Common myeloid progenitor, CD34-positive (primary cell): ENCODE results near the gene AMMECR1L. TPM values are rescaled to one million over a fixed set of nuclear protein-coding genes. Genes with fewer than 3 reads are reported as not detected.
"Not testable (repeated sequence)": the region's sequence is repeated elsewhere in the genome, so short reads cannot be mapped to it uniquely, and the experiment has no call there.

ENCODE experiments used
- CTCF ChIA-PET: fragments of 350-600 bp; sonication (Branson Sonifier 250); formaldehyde crosslinking; loops from one replicate; lab custom pipeline; 2021; ENCODE audit warnings: antibody characterized with exemption; lab: Charles Lee
- POLR2A ChIA-PET: fragments of 350-600 bp; sonication (Branson Sonifier 250); formaldehyde crosslinking; loops from one replicate; lab custom pipeline; 2021; ENCODE audit warnings: antibody characterized with exemption; lab: Charles Lee
- DNase-seq, 3 donors: peaks; one replicate each; pipeline versions ENCODE4 v3.0.0 to v3.0.0-alpha.2; 2013
- H3K27ac ChIP-seq, 2 experiments: 1 replicate in 1 of 2; 2 replicates in 1 of 2; pipeline ENCODE4 v1.7.0; 2013; ENCODE audit warnings: inconsistent platforms in 2 of 2, low read length in 2 of 2, mild to moderate bottlenecking in 2 of 2, low read depth in 1 of 2, moderate library complexity in 1 of 2; ENCODE audit not compliant: severe bottlenecking in 2 of 2, insufficient read depth in 1 of 2, poor library complexity in 1 of 2
- H3K27me3 ChIP-seq, 5 experiments: replicated peaks in 2 of 5; 1 replicate in 3 of 5; 2 replicates in 2 of 5; pipeline versions ENCODE4 v1.6.1 to v1.7.0; 2013; ENCODE audit warnings: low read length in 4 of 5, mild to moderate bottlenecking in 2 of 5, moderate library complexity in 2 of 5, inconsistent platforms in 1 of 5; ENCODE audit not compliant: insufficient read depth in 5 of 5, control insufficient read depth in 4 of 5
- H3K36me3 ChIP-seq, 4 experiments: 1 replicate in 2 of 4; 2 replicates in 2 of 4; pipeline versions ENCODE4 v1.6.1 to v1.7.0; 2013; ENCODE audit warnings: low read length in 3 of 4, control low read depth in 1 of 4, mild to moderate bottlenecking in 1 of 4; ENCODE audit not compliant: control insufficient read depth in 4 of 4, insufficient read depth in 4 of 4
- H3K4me1 ChIP-seq, 4 experiments: 1 replicate in 3 of 4; 2 replicates in 1 of 4; pipeline versions ENCODE4 v1.6.1 to v1.7.1; 2013; ENCODE audit warnings: low read length in 3 of 4, mild to moderate bottlenecking in 3 of 4, control low read depth in 1 of 4, inconsistent platforms in 1 of 4, moderate library complexity in 1 of 4; ENCODE audit not compliant: control insufficient read depth in 4 of 4, insufficient read depth in 4 of 4; ENCODE audit errors: control extremely low read depth in 1 of 4
- H3K4me3 ChIP-seq, 7 experiments: 1 replicate in 4 of 7; 2 replicates in 3 of 7; pipeline versions ENCODE4 v1.5.1 to v1.7.0; 2013; ENCODE audit warnings: mild to moderate bottlenecking in 7 of 7, low read length in 6 of 7, moderate library complexity in 6 of 7, inconsistent platforms in 2 of 7, low read depth in 2 of 7, control low read depth in 1 of 7; ENCODE audit not compliant: insufficient read depth in 4 of 7, control insufficient read depth in 1 of 7; ENCODE audit errors: extremely low read depth in 1 of 7
- H3K9me3 ChIP-seq, 5 experiments: 1 replicate in 4 of 5; 2 replicates in 1 of 5; pipeline versions ENCODE4 v1.6.1 to v1.7.1; 2013; ENCODE audit warnings: low read length in 4 of 5, mild to moderate bottlenecking in 2 of 5, inconsistent platforms in 1 of 5, low read depth in 1 of 5, moderate library complexity in 1 of 5; ENCODE audit not compliant: control insufficient read depth in 4 of 5, insufficient read depth in 2 of 5; ENCODE audit errors: control extremely low read depth in 1 of 5
- WGBS: methylation state at CpG from one replicate; pipeline ENCODE4 v1.1.5; 2013; ENCODE audit not compliant: insufficient coverage; 5-methylcytosine and 5-hydroxymethylcytosine counted together
- polyA plus RNA-seq: library from polyadenylated mRNA; unstranded; fragments of 120-200 nt; gene quantifications from one replicate; pipeline ENCODE4 v1.2.1, GENCODE V29; 2013

Gene AMMECR1L
- 16.9 TPM for polyA plus RNA-seq

- peak; percentile 55 to 80 (median 73) for DNase-seq
- POLR2A ChIA-PET: not testable (repeated sequence)
- CTCF ChIA-PET: interaction anchor here (1.1 kb wide), 1 partner anchor 12 kb away, joined by 3 read pairs; no protein-coding TSS in a partner anchor
Observed at GRCh38 chr2:127885780-127886592, at the start of gene AMMECR1L. AMMECR1L (minus strand) TSS chr2:127885956; CDS start chr2:127874234, 11,722 bp downstream.

DNA sequence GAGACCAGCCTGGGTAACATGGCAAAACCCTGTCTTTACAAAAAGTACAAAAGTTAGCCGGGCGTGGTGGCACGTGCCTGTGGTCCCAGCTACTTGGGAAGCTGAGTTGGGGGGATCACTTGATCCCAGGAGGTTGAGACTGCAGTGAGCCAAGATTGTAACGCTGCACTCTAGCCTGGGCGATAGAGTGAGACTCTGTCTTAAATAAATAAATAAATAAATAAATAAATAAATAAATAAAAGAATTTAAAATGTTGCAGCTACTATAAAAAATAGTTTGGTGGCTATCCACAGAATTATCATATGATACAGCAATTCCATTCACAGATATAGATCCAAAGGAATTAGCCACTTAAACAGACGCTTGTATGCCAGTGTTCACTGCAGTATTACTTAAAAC lies 49.6 kb upstream of the AMMECR1L start:
- no peak for DNase-seq
- 94% methylated on average over 3 of the region's 6 CpGs for WGBS
- ChIA-PET POLR2A (no interaction called here), CTCF (no interaction called here)
- Histone ChIP-seq H3K4me3 (no peak overlapping the region), H3K4me1 (no peaks in the 10 kb centered on the region), H3K9me3 (no peaks in the 10 kb centered on the region), H3K27me3 (no peaks in the 10 kb centered on the region), H3K36me3 (peaks cover 0 to under 1% (median 0%) of the 10 kb centered on the region in 4 experiments), H3K27ac (no peak overlapping the region)

More at GRCh38 chr2:127885780-127886592, at the start of gene AMMECR1L:
- 0% methylated on average over 7 of the region's 85 CpGs for WGBS
- H3K36me3 ChIP-seq: peaks cover 3 to 21% (median 14%) of the 10 kb centered on the region in 4 experiments
- H3K27ac ChIP-seq: peak within 1 kb of the TSS in 1 of 2 experiments; percentile 64
- not testable (repeated sequence) for H3K9me3 ChIP-seq, H3K27me3 ChIP-seq
- H3K4me3 ChIP-seq: peak within 1 kb of the TSS; percentile 57 to 78 (median 69)
- peaks cover 14 to 27% (median 21%) of the 10 kb centered on the region in 4 experiments for H3K4me1 ChIP-seq

DNA sequence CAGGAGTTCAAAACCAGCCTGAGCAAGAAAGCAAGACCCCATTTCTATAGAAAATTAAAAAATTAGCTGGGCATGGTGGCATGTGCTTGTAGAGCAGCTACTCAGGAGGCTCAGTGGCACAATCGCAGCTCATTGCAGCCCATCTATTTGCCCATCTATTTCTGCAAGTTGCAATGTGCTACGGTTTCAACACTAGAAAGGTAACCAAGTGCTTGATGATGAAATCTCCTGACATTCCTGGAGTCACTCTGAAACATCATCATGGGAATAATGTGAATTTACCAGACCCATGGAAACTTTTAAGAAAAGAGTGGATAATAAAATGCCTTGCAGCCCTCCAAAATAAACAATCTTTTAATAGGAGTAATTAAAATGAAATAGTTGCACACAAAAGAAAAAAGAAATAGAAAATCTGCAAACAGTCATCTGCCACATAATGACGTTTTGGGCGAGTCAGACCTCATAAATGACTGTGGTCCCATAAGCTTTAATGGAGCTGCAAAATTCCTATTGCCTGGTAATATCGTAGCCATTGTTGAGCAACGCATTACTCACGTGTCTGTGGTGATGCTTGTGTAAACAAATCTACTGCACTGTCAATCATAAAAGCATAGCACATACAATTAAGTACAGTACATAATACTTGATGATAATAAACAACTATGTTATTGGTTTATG lies 46.6 kb upstream of the AMMECR1L start:
- H3K9me3 ChIP-seq: no peaks in the 10 kb centered on the region
- ChIA-PET POLR2A (no interaction called here), CTCF (no interaction called here)
- H3K27me3 ChIP-seq: no peaks in the 10 kb centered on the region
- H3K4me1 ChIP-seq: no peaks in the 10 kb centered on the region
- no peak overlapping the region for H3K4me3 ChIP-seq
- 100% methylated on average over 2 of the region's 7 CpGs for WGBS
- no peak for DNase-seq
- H3K27ac ChIP-seq: no peak overlapping the region
- H3K36me3 ChIP-seq: no peaks in the 10 kb centered on the region

- ChIA-PET CTCF (interaction anchor here (0.7 kb wide), 1 partner anchor 71 kb away, joined by 3 read pairs; no protein-coding TSS in a partner anchor), POLR2A (no interaction called here)
- H3K9me3 ChIP-seq: no peaks in the 10 kb centered on the region
- H3K36me3 ChIP-seq: no peaks in the 10 kb centered on the region
- no peak overlapping the region for H3K4me3 ChIP-seq
- no peaks in the 10 kb centered on the region for H3K4me1 ChIP-seq
- no peak for DNase-seq
- H3K27me3 ChIP-seq: no peaks in the 10 kb centered on the region
- H3K27ac ChIP-seq: no peak overlapping the region
- WGBS: 100% methylated on average over 1 of the region's 1 CpG
Observed at GRCh38 chr2:127929449-127929848, 43.7 kb upstream of the AMMECR1L start.

GRCh38 chr2:127927384-127927783 lies 41.6 kb upstream of the AMMECR1L start:
- DNase-seq: no peak
- no CpG with 5 or more reads among the region's 3 CpGs for WGBS
- H3K27me3 ChIP-seq: no peaks in the 10 kb centered on the region
- POLR2A ChIA-PET: no interaction called here
- H3K9me3 ChIP-seq: no peaks in the 10 kb centered on the region
- no peaks in the 10 kb centered on the region for H3K36me3 ChIP-seq
- no peak overlapping the region for H3K4me3 ChIP-seq
- CTCF ChIA-PET: interaction anchor here (0.7 to 1.5 kb wide), 2 partner anchors 11 to 736 kb away, joined by 3 to 4 read pairs; no protein-coding TSS in a partner anchor
- H3K4me1 ChIP-seq: no peaks in the 10 kb centered on the region
- no peak overlapping the region for H3K27ac ChIP-seq

GRCh38 chr2:127917916-127918315 lies 32.2 kb upstream of the AMMECR1L start:
- ChIA-PET POLR2A (no interaction called here), CTCF (no interaction called here)
- H3K4me1 ChIP-seq: no peaks in the 10 kb centered on the region
- H3K9me3 ChIP-seq: no peaks in the 10 kb centered on the region
- H3K36me3 ChIP-seq: no peaks in the 10 kb centered on the region
- no peaks in the 10 kb centered on the region for H3K27me3 ChIP-seq
- 100% methylated on average over 3 of the region's 4 CpGs for WGBS
- H3K27ac ChIP-seq: no peak overlapping the region
- DNase-seq: no peak
- H3K4me3 ChIP-seq: no peak overlapping the region
